Astrocyte (in vitro differentiated cells and primary cell): ENCODE results near the gene MYG1.

ENCODE experiments used
- EZH2 ChIP-seq: IDR thresholded peaks from 2 replicates; pipeline ENCODE4 v1.6.1; 2012; ENCODE audit warnings: mild to moderate bottlenecking, low read length, inconsistent platforms; ENCODE audit not compliant: insufficient read depth
- TF ChIP-seq, protein P1 (sequence below): IDR thresholded peaks from 2 replicates; pipeline ENCODE4 v1.5.1; 2011; ENCODE audit warnings: low read depth, mild to moderate bottlenecking, inconsistent platforms, low read length, moderate library complexity; ENCODE audit not compliant: insufficient read depth

DNA sequence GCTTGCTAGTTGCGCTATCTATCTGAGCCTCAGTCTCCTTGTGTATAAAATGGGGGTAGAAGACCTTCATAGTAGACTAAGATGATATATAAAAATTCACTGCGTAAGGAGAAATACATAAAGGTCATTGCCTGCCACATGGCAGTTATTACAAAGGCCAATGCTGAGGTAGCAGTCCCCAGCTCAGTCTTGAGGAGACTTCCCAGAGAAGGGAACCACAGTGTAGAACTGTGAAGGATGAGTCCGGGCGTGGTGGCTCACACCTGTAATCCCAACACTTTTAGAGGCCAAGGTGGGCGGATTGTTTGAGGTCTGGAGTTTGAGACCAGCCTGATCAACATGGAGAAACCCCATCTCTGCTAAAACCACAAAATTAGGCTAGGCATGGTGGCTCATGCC lies 53.8 kb downstream of the MYG1 start:
- no peak for TF ChIP-seq EZH2
- TF ChIP-seq, protein P1, sequence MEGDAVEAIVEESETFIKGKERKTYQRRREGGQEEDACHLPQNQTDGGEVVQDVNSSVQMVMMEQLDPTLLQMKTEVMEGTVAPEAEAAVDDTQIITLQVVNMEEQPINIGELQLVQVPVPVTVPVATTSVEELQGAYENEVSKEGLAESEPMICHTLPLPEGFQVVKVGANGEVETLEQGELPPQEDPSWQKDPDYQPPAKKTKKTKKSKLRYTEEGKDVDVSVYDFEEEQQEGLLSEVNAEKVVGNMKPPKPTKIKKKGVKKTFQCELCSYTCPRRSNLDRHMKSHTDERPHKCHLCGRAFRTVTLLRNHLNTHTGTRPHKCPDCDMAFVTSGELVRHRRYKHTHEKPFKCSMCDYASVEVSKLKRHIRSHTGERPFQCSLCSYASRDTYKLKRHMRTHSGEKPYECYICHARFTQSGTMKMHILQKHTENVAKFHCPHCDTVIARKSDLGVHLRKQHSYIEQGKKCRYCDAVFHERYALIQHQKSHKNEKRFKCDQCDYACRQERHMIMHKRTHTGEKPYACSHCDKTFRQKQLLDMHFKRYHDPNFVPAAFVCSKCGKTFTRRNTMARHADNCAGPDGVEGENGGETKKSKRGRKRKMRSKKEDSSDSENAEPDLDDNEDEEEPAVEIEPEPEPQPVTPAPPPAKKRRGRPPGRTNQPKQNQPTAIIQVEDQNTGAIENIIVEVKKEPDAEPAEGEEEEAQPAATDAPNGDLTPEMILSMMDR, result no peak
